Gastrocnemius medialis (tissue), 4 donors: ENCODE results near the gene PIGQ.

Source experiments
- POLR2A ChIP-seq, 2 donors: fragments of 450-650 bp; IDR thresholded peaks; one replicate each; pipeline ENCODE4 v1.6.1; 2017; ENCODE audit warnings: antibody characterized with exemption in 2 of 2, mild to moderate bottlenecking in 2 of 2, moderate library complexity in 2 of 2
- TF ChIP-seq, protein P1 (sequence below), 5 experiments: fragments of 450-650 bp in 3 of 5; fragments of 200-600 bp in 2 of 5; sonication (generic) in 2 of 5; IDR thresholded peaks in 4 of 5; conservative IDR thresholded peaks in 1 of 5; 1 replicate in 4 of 5; 2 replicates in 1 of 5; pipeline ENCODE4 v1.5.1; 2016 to 2019; ENCODE audit warnings: antibody characterized with exemption in 5 of 5, mild to moderate bottlenecking in 3 of 5, moderate library complexity in 3 of 5

DNA sequence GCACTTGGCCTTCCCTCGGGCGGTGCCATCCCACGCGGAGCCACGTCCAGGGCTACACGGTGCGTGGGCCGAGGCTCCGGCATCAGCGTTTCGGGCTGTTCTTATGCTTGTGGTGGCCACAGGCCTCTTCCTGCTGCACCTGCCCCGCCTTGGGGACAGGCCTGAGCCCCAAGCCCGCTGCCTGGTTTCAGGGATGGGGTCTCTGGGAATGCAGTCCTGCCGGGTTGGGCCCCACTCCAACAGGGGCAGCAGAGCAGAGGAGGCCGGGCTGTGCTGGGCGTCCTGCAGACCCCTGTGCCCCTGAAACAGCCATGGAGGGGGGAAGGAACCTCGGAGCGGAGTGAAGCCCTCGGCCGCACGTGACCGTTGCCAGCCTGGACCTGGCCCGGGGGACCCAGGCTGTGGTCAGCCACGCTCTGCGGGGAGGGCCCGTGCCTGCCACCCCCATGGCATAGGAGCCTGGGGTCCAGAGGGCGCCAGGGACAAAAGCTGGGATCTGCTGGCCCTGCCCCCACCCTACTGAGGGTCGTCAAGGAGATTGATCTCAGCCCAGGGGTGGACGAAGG is 60.6 kb downstream of the PIGQ start:
- no peak for TF ChIP-seq POLR2A (IDR thresholded peaks at IDR 0.05)
- TF ChIP-seq, protein P1, sequence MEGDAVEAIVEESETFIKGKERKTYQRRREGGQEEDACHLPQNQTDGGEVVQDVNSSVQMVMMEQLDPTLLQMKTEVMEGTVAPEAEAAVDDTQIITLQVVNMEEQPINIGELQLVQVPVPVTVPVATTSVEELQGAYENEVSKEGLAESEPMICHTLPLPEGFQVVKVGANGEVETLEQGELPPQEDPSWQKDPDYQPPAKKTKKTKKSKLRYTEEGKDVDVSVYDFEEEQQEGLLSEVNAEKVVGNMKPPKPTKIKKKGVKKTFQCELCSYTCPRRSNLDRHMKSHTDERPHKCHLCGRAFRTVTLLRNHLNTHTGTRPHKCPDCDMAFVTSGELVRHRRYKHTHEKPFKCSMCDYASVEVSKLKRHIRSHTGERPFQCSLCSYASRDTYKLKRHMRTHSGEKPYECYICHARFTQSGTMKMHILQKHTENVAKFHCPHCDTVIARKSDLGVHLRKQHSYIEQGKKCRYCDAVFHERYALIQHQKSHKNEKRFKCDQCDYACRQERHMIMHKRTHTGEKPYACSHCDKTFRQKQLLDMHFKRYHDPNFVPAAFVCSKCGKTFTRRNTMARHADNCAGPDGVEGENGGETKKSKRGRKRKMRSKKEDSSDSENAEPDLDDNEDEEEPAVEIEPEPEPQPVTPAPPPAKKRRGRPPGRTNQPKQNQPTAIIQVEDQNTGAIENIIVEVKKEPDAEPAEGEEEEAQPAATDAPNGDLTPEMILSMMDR (IDR thresholded peaks at IDR 0.05 in 4 of 5, conservative IDR thresholded peaks at IDR 0.05 in 1 of 5) = no peak
